GM23338 (cell line): ENCODE results near the gene SUGP1. TPM values are rescaled to one million over a fixed set of nuclear protein-coding genes. Genes with fewer than 3 reads are reported as not detected.

ENCODE experiments used
- ATAC-seq: fragments of 200-7000 bp; cut with Tn5 transposase; 3 replicates; pipeline ENCODE4 v1.9.1; 2020
- DNase-seq: peaks from one replicate; pipeline ENCODE4 v3.0.0-alpha.2; 2015; ENCODE audit warnings: low spot score
- H2AFZ ChIP-seq: fragments of 200-600 bp; sonication (generic); 2 replicates; pipeline ENCODE4 v1.8.0; 2016; ENCODE audit warnings: antibody characterized with exemption, mild to moderate bottlenecking, moderate library complexity
- H3F3A ChIP-seq: fragments of 200-600 bp; sonication (generic); replicated peaks from 2 replicates; pipeline ENCODE4 v1.8.0; 2017; ENCODE audit warnings: antibody characterized with exemption, mixed run types, low read depth
- H3K27ac ChIP-seq: fragments of 200-600 bp; sonication (generic); 2 replicates; pipeline ENCODE4 v1.6.1; 2016; ENCODE audit warnings: low read depth
- H3K27me3 ChIP-seq: fragments of 200-600 bp; sonication (generic); 2 replicates; pipeline ENCODE4 v1.8.0; 2016; ENCODE audit warnings: mild to moderate bottlenecking, mixed run types, moderate library complexity; ENCODE audit not compliant: insufficient read depth
- H3K36me3 ChIP-seq: fragments of 200-600 bp; sonication (generic); 2 replicates; pipeline ENCODE4 v1.8.0; 2016; ENCODE audit warnings: mild to moderate bottlenecking; ENCODE audit not compliant: insufficient read depth
- H3K4me1 ChIP-seq: fragments of 200-600 bp; sonication (generic); 2 replicates; pipeline ENCODE4 v1.8.0; 2016; ENCODE audit warnings: mild to moderate bottlenecking, moderate library complexity; ENCODE audit not compliant: insufficient read depth
- H3K4me2 ChIP-seq: fragments of 200-600 bp; sonication (generic); 2 replicates; pipeline ENCODE4 v1.7.1; 2017; ENCODE audit warnings: mixed run types
- H3K4me3 ChIP-seq: fragments of 200-600 bp; sonication (generic); 2 replicates; pipeline ENCODE4 v1.6.1; 2016; ENCODE audit warnings: mixed run types
- H3K79me2 ChIP-seq: fragments of 200-600 bp; sonication (generic); replicated peaks from 2 replicates; pipeline ENCODE4 v1.8.0; 2017; ENCODE audit warnings: mild to moderate bottlenecking; ENCODE audit not compliant: insufficient read depth
- H3K9me2 ChIP-seq: fragments of 200-600 bp; sonication (generic); 2 replicates; pipeline ENCODE4 v1.8.0; 2017; ENCODE audit not compliant: insufficient read depth
- H4K20me1 ChIP-seq: fragments of 200-600 bp; sonication (generic); replicated peaks from 2 replicates; pipeline ENCODE4 v1.8.0; 2017; ENCODE audit warnings: mild to moderate bottlenecking; ENCODE audit not compliant: insufficient read depth
- H3K27ac Mint-ChIP-seq: 2 replicates; pipeline ENCODE4 v1.8.0; 2020; ENCODE audit warnings: inconsistent platforms, mild to moderate bottlenecking, moderate library complexity, mixed read lengths
- H3K27me3 Mint-ChIP-seq: 3 replicates; pipeline ENCODE4 v1.8.0; 2022; ENCODE audit warnings: low read depth, mild to moderate bottlenecking, moderate library complexity, mixed read lengths, inconsistent platforms; ENCODE audit not compliant: insufficient read depth, poor library complexity
- H3K36me3 Mint-ChIP-seq: 3 replicates; pipeline ENCODE4 v1.8.0; 2021; ENCODE audit warnings: low read depth, mild to moderate bottlenecking, inconsistent platforms, moderate library complexity, mixed read lengths
- H3K4me1 Mint-ChIP-seq: 3 replicates; pipeline ENCODE4 v1.8.0; 2020; ENCODE audit warnings: mild to moderate bottlenecking, inconsistent platforms, mixed read lengths
- H3K4me3 Mint-ChIP-seq: 3 replicates; pipeline ENCODE4 v1.8.0; 2021; ENCODE audit warnings: moderate library complexity, mild to moderate bottlenecking, inconsistent platforms, mixed read lengths
- H3K9me3 Mint-ChIP-seq: 3 replicates; pipeline ENCODE4 v1.8.0; 2020; ENCODE audit warnings: moderate library complexity, mild to moderate bottlenecking, inconsistent platforms, mixed read lengths
- CREB1 ChIP-seq: fragments of 250-450 bp; sonication (Bioruptor Pico); IDR thresholded peaks from 2 replicates; pipeline ENCODE4 v1.5.0; 2020; ENCODE audit warnings: low read depth, mild to moderate bottlenecking, moderate library complexity
- EZH2 ChIP-seq: fragments of 200-600 bp; sonication (generic); IDR thresholded peaks from one replicate; pipeline ENCODE4 v1.8.0; 2017; ENCODE audit warnings: antibody characterized with exemption, mild to moderate bottlenecking, low read depth; ENCODE audit not compliant: unreplicated experiment
- EZH2phosphoT487 ChIP-seq: fragments of 200-600 bp; sonication (generic); IDR thresholded peaks from one replicate; pipeline ENCODE4 v1.8.1; 2018; ENCODE audit warnings: antibody characterized with exemption; ENCODE audit not compliant: unreplicated experiment
- POLR2AphosphoS5 ChIP-seq: IDR thresholded peaks from 2 replicates; pipeline ENCODE4 v1.6.1; 2016; ENCODE audit warnings: antibody characterized with exemption, low read depth
- ZNF114 ChIP-seq: fragments of 250-450 bp; sonication (Bioruptor Pico); IDR thresholded peaks from 2 replicates; pipeline ENCODE4 v1.5.0; 2020; ENCODE audit warnings: mild to moderate bottlenecking, moderate library complexity
- ZNF331 ChIP-seq: fragments of 250-450 bp; sonication (Bioruptor Pico); IDR thresholded peaks from 2 replicates; pipeline ENCODE4 v1.5.0; 2020; ENCODE audit warnings: low read depth, mild to moderate bottlenecking, moderate library complexity
- polyA plus RNA-seq: library from polyadenylated mRNA; unstranded; fragments of >200 nt; fragmentation: Nextera tagmentation; extraction: Ambion mirVana; gene quantifications from 2 replicates; pipeline ENCODE4 v1.2.1, GENCODE V29; 2016
- total RNA-seq: library from RNA; depleted of rRNA; stranded (reverse); fragments of >200 nt; shearing (Covaris generic); gene quantifications from 2 replicates; pipeline ENCODE4 v1.2.3, GENCODE V29; 2014
- TF ChIP-seq, protein P1 (sequence below): IDR thresholded peaks from 2 replicates; pipeline ENCODE4 v1.6.1; 2016; ENCODE audit warnings: antibody characterized with exemption
- TF ChIP-seq, protein P2 (sequence below): fragments of 250-450 bp; sonication (Bioruptor Pico); IDR thresholded peaks from 2 replicates; pipeline ENCODE4 v1.5.0; 2020; ENCODE audit warnings: mild to moderate bottlenecking, moderate library complexity

The SUGP1 gene
- total and polyA plus RNA-seq, 2 experiments from 2014 or later, result 38.6 to 61.6 TPM

DNA sequence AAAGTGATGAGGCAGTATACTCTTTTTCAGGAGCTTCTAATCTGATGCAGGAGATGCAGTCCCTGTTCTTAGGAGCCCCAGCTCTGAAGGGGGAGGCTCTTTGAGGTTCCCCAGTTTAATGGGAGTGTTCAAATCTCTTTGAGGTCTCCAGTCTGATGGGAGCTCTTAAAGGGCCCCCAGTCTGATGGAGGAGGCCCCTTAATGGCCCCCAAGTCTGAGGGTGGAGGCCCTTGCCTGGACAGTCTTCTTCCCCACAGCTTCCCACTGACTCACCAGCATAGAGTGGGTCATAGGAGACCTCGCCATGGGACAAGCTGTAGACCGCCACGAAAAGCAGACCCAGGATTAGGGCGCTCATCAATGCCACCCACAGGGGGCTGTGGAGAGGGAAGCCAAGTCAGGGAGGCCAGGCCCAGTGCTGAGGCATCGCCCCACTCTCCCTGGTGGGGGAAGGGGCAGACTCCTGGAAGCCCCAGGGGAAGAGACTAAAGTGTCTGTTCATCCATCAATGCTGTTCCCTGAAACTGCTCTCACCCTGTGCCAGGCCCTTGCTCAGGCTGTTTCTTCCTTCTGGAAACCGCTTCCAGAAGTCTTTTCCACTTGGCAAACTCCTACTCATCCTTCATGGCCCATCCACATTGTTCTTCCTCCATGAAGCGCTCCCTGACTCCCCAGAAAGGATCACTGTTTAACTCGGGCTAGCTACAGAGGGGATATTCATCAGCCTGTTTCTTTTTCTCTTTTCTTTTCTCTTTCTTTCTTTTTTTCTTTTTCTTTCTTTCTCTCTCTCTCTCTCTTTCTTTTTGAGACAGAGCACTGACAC is 49.3 kb downstream of the SUGP1 start:
- H3K36me3 ChIP-seq, result no peaks in the 10 kb centered on the region; the same call in 1 of the 2 replicates
- H2AFZ ChIP-seq, result no peak overlapping the region
- H3K4me2 ChIP-seq, result no peak overlapping the region
- H3K27ac ChIP-seq, result no peak overlapping the region
- Mint-ChIP-seq H3K4me3 (no peak overlapping the region; the same call in 2 of the 3 replicates), H3K9me3 (no peaks in the 10 kb centered on the region), H3K4me1 (peaks cover 9% of the 10 kb centered on the region), H3K27ac (no peak overlapping the region), H3K36me3 (no peaks in the 10 kb centered on the region; the same call in 2 of the 3 replicates), H3K27me3 (peaks cover 22% of the 10 kb centered on the region)
- TF ChIP-seq, protein P1, sequence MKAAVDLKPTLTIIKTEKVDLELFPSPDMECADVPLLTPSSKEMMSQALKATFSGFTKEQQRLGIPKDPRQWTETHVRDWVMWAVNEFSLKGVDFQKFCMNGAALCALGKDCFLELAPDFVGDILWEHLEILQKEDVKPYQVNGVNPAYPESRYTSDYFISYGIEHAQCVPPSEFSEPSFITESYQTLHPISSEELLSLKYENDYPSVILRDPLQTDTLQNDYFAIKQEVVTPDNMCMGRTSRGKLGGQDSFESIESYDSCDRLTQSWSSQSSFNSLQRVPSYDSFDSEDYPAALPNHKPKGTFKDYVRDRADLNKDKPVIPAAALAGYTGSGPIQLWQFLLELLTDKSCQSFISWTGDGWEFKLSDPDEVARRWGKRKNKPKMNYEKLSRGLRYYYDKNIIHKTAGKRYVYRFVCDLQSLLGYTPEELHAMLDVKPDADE, result no peak
- TF ChIP-seq EZH2, result no peak
- H3K79me2 ChIP-seq, result no peaks in the 10 kb centered on the region
- peaks cover 8% of the 10 kb centered on the region; the same call in 1 of the 2 replicates for H3F3A ChIP-seq
- H3K27me3 ChIP-seq, result no peaks in the 10 kb centered on the region
- no peak overlapping the region for H3K4me3 ChIP-seq
- peaks cover 8% of the 10 kb centered on the region; the same call in 1 of the 2 replicates for H3K4me1 ChIP-seq
- ATAC-seq, result no peak
- no peaks in the 10 kb centered on the region for H4K20me1 ChIP-seq
- DNase-seq, result no peak
- no peaks in the 10 kb centered on the region for H3K9me2 ChIP-seq

DNA sequence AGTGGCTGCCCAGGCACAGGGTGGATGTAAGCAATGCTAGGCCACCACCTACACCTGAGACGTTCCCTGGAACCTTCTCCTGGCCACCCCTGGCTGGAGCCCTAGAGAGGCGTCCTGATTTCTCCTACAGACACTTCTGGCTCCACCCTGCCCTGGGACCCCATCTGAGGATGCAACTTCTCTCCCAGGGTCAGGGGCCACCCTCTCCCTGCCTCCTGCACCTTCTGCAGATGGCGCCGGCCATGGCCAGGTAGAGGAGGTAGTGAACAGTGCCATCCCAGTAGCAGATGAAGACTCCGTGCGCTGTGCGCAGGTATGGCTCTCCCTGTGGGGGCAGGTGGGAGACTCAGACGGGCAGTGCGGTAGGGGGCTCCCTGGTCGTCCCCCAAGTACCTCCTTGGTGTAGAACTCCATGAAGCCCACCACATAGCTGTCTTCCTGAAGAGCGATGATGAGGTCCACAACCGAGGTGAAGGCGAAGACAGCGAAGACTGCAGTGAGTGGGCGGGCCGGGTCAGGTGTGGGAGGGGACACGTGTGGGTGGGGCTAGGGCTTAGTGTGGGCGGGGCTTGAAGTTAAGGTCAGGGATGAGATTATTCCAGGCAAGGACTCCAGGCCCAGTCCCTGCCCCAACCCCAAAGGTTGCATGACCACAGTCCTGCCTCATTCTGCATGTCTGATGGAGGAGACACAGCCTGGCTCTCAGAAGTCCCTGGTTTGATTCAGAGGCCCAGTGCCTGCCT is 50.2 kb downstream of the SUGP1 start:
- peaks cover 22% of the 10 kb centered on the region for H3K27me3 Mint-ChIP-seq
- H3K9me3 Mint-ChIP-seq, result no peaks in the 10 kb centered on the region
- no peaks in the 10 kb centered on the region for H3K27me3 ChIP-seq
- peaks cover 9% of the 10 kb centered on the region for H3K4me1 Mint-ChIP-seq
- peak; percentile 59 for DNase-seq
- no peaks in the 10 kb centered on the region for H3K79me2 ChIP-seq
- peak; percentile 22 for ATAC-seq
- H3K27ac Mint-ChIP-seq, result no peak overlapping the region
- peaks cover 8% of the 10 kb centered on the region; the same call in 1 of the 2 replicates for H3K4me1 ChIP-seq
- no peak overlapping the region for H2AFZ ChIP-seq
- H3K4me2 ChIP-seq, result no peak overlapping the region
- H3K9me2 ChIP-seq, result no peaks in the 10 kb centered on the region
- H3K4me3 Mint-ChIP-seq, result no peak overlapping the region
- H3F3A ChIP-seq, result peaks cover 8% of the 10 kb centered on the region; the same call in 1 of the 2 replicates
- H3K4me3 ChIP-seq, result no peak overlapping the region
- H3K36me3 Mint-ChIP-seq, result no peaks in the 10 kb centered on the region; the same call in 2 of the 3 replicates
- H4K20me1 ChIP-seq, result no peaks in the 10 kb centered on the region
- no peak overlapping the region for H3K27ac ChIP-seq
- H3K36me3 ChIP-seq, result no peaks in the 10 kb centered on the region
- TF ChIP-seq EZH2phosphoT487 (no peak), ZNF331 (CRISPR knock-in tag) (no peak), ZNF114 (no peak), POLR2AphosphoS5 (no peak), CREB1 (CRISPR knock-in tag) (no peak)
- TF ChIP-seq, protein P2, sequence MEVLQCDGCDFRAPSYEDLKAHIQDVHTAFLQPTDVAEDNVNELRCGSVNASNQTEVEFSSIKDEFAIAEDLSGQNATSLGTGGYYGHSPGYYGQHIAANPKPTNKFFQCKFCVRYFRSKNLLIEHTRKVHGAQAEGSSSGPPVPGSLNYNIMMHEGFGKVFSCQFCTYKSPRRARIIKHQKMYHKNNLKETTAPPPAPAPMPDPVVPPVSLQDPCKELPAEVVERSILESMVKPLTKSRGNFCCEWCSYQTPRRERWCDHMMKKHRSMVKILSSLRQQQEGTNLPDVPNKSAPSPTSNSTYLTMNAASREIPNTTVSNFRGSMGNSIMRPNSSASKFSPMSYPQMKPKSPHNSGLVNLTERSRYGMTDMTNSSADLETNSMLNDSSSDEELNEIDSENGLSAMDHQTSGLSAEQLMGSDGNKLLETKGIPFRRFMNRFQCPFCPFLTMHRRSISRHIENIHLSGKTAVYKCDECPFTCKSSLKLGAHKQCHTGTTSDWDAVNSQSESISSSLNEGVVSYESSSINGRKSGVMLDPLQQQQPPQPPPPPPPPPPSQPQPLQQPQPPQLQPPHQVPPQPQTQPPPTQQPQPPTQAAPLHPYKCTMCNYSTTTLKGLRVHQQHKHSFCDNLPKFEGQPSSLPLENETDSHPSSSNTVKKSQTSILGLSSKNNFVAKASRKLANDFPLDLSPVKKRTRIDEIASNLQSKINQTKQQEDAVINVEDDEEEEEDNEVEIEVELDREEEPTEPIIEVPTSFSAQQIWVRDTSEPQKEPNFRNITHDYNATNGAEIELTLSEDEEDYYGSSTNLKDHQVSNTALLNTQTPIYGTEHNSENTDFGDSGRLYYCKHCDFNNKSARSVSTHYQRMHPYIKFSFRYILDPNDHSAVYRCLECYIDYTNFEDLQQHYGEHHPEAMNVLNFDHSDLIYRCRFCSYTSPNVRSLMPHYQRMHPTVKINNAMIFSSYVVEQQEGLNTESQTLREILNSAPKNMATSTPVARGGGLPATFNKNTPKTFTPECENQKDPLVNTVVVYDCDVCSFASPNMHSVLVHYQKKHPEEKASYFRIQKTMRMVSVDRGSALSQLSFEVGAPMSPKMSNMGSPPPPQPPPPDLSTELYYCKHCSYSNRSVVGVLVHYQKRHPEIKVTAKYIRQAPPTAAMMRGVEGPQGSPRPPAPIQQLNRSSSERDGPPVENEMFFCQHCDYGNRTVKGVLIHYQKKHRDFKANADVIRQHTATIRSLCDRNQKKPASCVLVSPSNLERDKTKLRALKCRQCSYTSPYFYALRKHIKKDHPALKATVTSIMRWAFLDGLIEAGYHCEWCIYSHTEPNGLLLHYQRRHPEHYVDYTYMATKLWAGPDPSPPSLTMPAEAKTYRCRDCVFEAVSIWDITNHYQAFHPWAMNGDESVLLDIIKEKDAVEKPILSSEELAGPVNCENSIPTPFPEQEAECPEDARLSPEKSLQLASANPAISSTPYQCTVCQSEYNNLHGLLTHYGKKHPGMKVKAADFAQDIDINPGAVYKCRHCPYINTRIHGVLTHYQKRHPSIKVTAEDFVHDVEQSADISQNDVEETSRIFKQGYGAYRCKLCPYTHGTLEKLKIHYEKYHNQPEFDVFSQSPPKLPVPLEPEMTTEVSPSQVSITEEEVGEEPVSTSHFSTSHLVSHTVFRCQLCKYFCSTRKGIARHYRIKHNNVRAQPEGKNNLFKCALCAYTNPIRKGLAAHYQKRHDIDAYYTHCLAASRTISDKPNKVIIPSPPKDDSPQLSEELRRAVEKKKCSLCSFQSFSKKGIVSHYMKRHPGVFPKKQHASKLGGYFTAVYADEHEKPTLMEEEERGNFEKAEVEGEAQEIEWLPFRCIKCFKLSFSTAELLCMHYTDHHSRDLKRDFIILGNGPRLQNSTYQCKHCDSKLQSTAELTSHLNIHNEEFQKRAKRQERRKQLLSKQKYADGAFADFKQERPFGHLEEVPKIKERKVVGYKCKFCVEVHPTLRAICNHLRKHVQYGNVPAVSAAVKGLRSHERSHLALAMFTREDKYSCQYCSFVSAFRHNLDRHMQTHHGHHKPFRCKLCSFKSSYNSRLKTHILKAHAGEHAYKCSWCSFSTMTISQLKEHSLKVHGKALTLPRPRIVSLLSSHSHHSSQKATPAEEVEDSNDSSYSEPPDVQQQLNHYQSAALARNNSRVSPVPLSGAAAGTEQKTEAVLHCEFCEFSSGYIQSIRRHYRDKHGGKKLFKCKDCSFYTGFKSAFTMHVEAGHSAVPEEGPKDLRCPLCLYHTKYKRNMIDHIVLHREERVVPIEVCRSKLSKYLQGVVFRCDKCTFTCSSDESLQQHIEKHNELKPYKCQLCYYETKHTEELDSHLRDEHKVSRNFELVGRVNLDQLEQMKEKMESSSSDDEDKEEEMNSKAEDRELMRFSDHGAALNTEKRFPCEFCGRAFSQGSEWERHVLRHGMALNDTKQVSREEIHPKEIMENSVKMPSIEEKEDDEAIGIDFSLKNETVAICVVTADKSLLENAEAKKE, result no peak
- TF ChIP-seq, protein P1, result no peak
